ENCODE data around the gene CD2.

CD2 gene

GRCh38 chr1:116771997-116772647 lies 17.9 kb downstream of the CD2 start:
- in situ Hi-C loops (cut with MboI; ENCODE audit: low sequenced_read_pairs), result no loop called here

- in situ Hi-C loops (cut with MboI; ENCODE audit: low sequenced_read_pairs), result no loop called here
Measured at GRCh38 chr1:116772648-116773045, 18.4 kb downstream of the CD2 start.

GRCh38 chr1:116775116-116775752 lies 21.0 kb downstream of the CD2 start:
- in situ Hi-C loops (cut with MboI; ENCODE audit: low sequenced_read_pairs), result no loop called here

GRCh38 chr1:116777831-116778830 lies 23.9 kb downstream of the CD2 start:
- in situ Hi-C loops (cut with MboI; ENCODE audit: low sequenced_read_pairs), result no loop called here

GRCh38 chr1:116781034-116781433 lies 26.8 kb downstream of the CD2 start:
- in situ Hi-C loops (cut with MboI; ENCODE audit: low sequenced_read_pairs), result no loop called here

- in situ Hi-C loops (cut with MboI; ENCODE audit: low sequenced_read_pairs), result no loop called here
Measured at GRCh38 chr1:116785006-116785405, 30.8 kb downstream of the CD2 start.

GRCh38 chr1:116786049-116786448 lies 31.8 kb downstream of the CD2 start:
- in situ Hi-C loops (cut with MboI; ENCODE audit: low sequenced_read_pairs), result no loop called here

GRCh38 chr1:116791727-116792126 lies 37.5 kb downstream of the CD2 start:
- in situ Hi-C loops (cut with MboI; ENCODE audit: low sequenced_read_pairs), result no loop called here

GRCh38 chr1:116793357-116793935 lies 39.2 kb downstream of the CD2 start:
- in situ Hi-C loops (cut with MboI; ENCODE audit: low sequenced_read_pairs), result no loop called here

- in situ Hi-C loops (cut with MboI; ENCODE audit: low sequenced_read_pairs), result no loop called here
Measured at GRCh38 chr1:116794371-116794770, 40.1 kb downstream of the CD2 start.

- in situ Hi-C loops (cut with MboI; ENCODE audit: low sequenced_read_pairs), result no loop called here
Measured at GRCh38 chr1:116794804-116795481, 40.7 kb downstream of the CD2 start.

- in situ Hi-C loops (cut with MboI; ENCODE audit: low sequenced_read_pairs), result no loop called here
Measured at GRCh38 chr1:116795482-116795829, 41.2 kb downstream of the CD2 start.

GRCh38 chr1:116804736-116805135 lies 50.5 kb downstream of the CD2 start:
- in situ Hi-C loops (cut with MboI; ENCODE audit: low sequenced_read_pairs), result no loop called here

- in situ Hi-C loops (cut with MboI; ENCODE audit: low sequenced_read_pairs), result no loop called here
Measured at GRCh38 chr1:116805398-116805797, 51.2 kb downstream of the CD2 start.

- in situ Hi-C loops (cut with MboI; ENCODE audit: low sequenced_read_pairs), result no loop called here
Measured at GRCh38 chr1:116806245-116806644, 52.0 kb downstream of the CD2 start.

GRCh38 chr1:116806671-116807070 lies 52.4 kb downstream of the CD2 start:
- in situ Hi-C loops (cut with MboI; ENCODE audit: low sequenced_read_pairs), result no loop called here

GRCh38 chr1:116807394-116808199 lies 53.4 kb downstream of the CD2 start:
- in situ Hi-C loops (cut with MboI; ENCODE audit: low sequenced_read_pairs), result no loop called here

- in situ Hi-C loops (cut with MboI; ENCODE audit: low sequenced_read_pairs), result no loop called here
Measured at GRCh38 chr1:116808200-116808847, 54.1 kb downstream of the CD2 start.

- in situ Hi-C loops (cut with MboI; ENCODE audit: low sequenced_read_pairs), result no loop called here
Measured at GRCh38 chr1:116808848-116809508, 54.7 kb downstream of the CD2 start.
